Small intestine (tissue), 7 donors: ENCODE data around the gene SPATA1. TPM values are rescaled to one million over a fixed set of nuclear protein-coding genes. Genes with fewer than 3 reads are reported as not detected.
"Not testable (repeated sequence)": the region's sequence is repeated elsewhere in the genome, so short reads cannot be mapped to it uniquely, and the experiment has no call there.

ENCODE experiments used
- DNase-seq, 2 donors: peaks; one replicate each; pipeline versions ENCODE4 v3.0.0 to v3.0.0-alpha.2; 2013
- FAIRE-seq: peaks from 2 replicates; lab custom pipeline; 2012; peaks lifted over from hg19 to GRCh38; lab: Jason Lieb, UNC
- H3K27ac ChIP-seq, 3 donors: one replicate each; pipeline ENCODE4 v1.5.1; 2013; ENCODE audit warnings: low read length in 2 of 3, mild to moderate bottlenecking in 2 of 3, control low read depth in 1 of 3, inconsistent platforms in 1 of 3, low read depth in 1 of 3, moderate library complexity in 1 of 3
- H3K27me3 ChIP-seq, 3 donors: one replicate each; pipeline ENCODE4 v1.6.1; 2013; ENCODE audit warnings: low read length in 3 of 3, inconsistent platforms in 1 of 3; ENCODE audit not compliant: control insufficient read depth in 3 of 3, insufficient read depth in 3 of 3
- H3K36me3 ChIP-seq, 3 donors: one replicate each; pipeline ENCODE4 v1.6.1; 2013; ENCODE audit warnings: low read length in 3 of 3, inconsistent platforms in 1 of 3, low read depth in 1 of 3, mild to moderate bottlenecking in 1 of 3, moderate library complexity in 1 of 3; ENCODE audit not compliant: control insufficient read depth in 3 of 3, insufficient read depth in 2 of 3
- H3K4me1 ChIP-seq, 3 donors: one replicate each; pipeline ENCODE4 v1.6.1; 2013; ENCODE audit warnings: low read length in 2 of 3, inconsistent platforms in 1 of 3, low read depth in 1 of 3, mild to moderate bottlenecking in 1 of 3, moderate library complexity in 1 of 3; ENCODE audit not compliant: control insufficient read depth in 3 of 3, insufficient read depth in 2 of 3
- H3K4me3 ChIP-seq, 3 donors: one replicate each; pipeline ENCODE4 v1.5.1; 2013; ENCODE audit warnings: low read length in 3 of 3, control low read depth in 1 of 3, inconsistent platforms in 1 of 3, low read depth in 1 of 3, mild to moderate bottlenecking in 1 of 3, moderate library complexity in 1 of 3
- H3K9me3 ChIP-seq, 2 donors: one replicate each; pipeline ENCODE4 v1.6.1; 2013; ENCODE audit warnings: low read depth in 1 of 2, low read length in 1 of 2; ENCODE audit not compliant: control insufficient read depth in 2 of 2, insufficient read depth in 1 of 2
- WGBS, 3 donors: extraction: QIAGEN DNeasy Blood & Tissue Kit; methylation state at CpG; one replicate each; pipeline ENCODE4 v1.1.7; 2013; 5-methylcytosine and 5-hydroxymethylcytosine counted together
- polyA plus RNA-seq, 4 donors: library from polyadenylated mRNA; stranded (reverse) in 3 of 4; unstranded in 1 of 4; fragments of 200-250 nt in 3 of 4; fragments of 120-200 nt in 1 of 4; gene quantifications; one replicate each; pipeline versions ENCODE4 v1.2.1 to v1.2.3, GENCODE V29; 2013
- donor health status: healthy with polysubstance abuse.
- donor health status: control.
- donor health status: control.
- donor health status: Bipolar disorder and iron deficiency.
- donor health status: healthy.

SPATA1 gene
- polyA plus RNA-seq, 4 donors: 0.79 to 2.7 TPM; not detected in 2

DNA sequence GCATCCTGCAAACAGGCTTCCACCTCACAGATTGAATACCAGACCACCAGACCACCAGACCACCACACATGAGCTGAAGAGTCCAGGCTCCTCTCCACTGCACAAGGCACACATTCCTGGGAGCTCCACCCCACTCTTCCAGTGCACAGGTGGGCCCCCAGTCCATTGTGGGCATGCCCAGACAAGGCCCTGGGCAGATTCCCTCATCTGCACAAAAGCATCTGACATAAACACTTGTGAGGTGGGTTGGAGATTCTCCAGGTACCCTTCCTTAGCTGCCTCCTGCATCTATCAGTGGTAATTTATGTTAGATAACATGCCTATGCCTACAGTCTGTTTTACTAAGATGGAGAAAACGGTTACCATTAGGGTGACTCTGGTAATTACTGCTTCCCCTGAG lies 79.6 kb downstream of the SPATA1 start:
- Histone ChIP-seq H3K4me3 (no peak overlapping the region), H3K36me3 (no peaks in the 10 kb centered on the region), H3K4me1 (peaks cover 0 to 4% (median 0%) of the 10 kb centered on the region in 3 donors), H3K9me3 (peaks cover 0 to 9% of the 10 kb centered on the region in 2 donors), H3K27ac (no peak overlapping the region), H3K27me3 (no peaks in the 10 kb centered on the region)
- DNase-seq (no peak), FAIRE-seq (no peak)
- 65 to 100% (median 67%) methylated on average over 1 of the region's 1 CpG for WGBS, 3 donors

DNA sequence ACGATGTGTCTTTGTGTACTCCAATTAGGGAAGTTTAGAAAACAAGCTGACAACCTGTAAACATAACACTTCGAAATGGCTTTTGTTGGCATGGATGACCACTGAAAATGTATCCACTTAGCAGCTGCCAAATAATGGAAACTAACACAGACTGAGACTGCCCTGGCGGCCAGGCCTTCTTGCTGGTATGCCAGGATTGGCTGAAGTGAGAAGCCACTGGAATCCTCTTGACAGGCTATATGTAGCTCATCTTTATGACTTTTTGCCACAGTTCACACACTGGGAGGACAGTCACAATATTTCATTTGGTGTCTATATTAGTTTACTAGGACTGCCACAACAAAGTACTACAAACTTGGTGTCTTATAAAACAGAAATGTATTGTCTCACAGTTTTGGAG lies 80.9 kb downstream of the SPATA1 start:
- peaks cover 0 to 4% (median 0%) of the 10 kb centered on the region in 3 donors for H3K4me1 ChIP-seq
- no peak overlapping the region for H3K27ac ChIP-seq
- DNase-seq (no peak), FAIRE-seq (no peak)
- 77 to 89% (median 78%) methylated on average over 3 of the region's 3 CpGs for WGBS, 3 donors
- peaks cover 0 to 9% of the 10 kb centered on the region in 2 donors for H3K9me3 ChIP-seq
- H3K36me3 ChIP-seq: no peaks in the 10 kb centered on the region
- H3K4me3 ChIP-seq: no peak overlapping the region
- H3K27me3 ChIP-seq: no peaks in the 10 kb centered on the region

DNA sequence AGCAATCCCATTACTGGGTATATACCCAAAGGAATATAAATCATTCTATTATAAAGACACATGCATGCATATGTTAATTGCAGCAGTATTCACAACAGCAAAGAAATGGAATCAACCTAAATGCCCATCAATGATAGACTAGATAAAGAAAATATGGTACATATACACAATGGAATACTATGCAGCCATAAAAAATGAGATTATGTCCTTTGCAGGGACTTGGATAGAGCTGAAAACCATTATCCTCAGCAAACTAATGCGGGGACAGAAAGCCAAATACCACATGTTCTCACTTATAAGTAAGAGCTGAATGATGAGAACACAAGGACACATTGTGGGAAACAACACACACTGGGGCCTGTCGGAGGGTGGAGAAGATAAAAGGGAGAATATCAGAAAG lies 88.8 kb downstream of the SPATA1 start:
- not testable (repeated sequence) for H3K4me3 ChIP-seq, H3K9me3 ChIP-seq, H3K4me1 ChIP-seq, DNase-seq, H3K27me3 ChIP-seq, FAIRE-seq, H3K27ac ChIP-seq, H3K36me3 ChIP-seq
- 88 to 92% (median 88%) methylated on average over 2 of the region's 2 CpGs for WGBS, 3 donors

DNA sequence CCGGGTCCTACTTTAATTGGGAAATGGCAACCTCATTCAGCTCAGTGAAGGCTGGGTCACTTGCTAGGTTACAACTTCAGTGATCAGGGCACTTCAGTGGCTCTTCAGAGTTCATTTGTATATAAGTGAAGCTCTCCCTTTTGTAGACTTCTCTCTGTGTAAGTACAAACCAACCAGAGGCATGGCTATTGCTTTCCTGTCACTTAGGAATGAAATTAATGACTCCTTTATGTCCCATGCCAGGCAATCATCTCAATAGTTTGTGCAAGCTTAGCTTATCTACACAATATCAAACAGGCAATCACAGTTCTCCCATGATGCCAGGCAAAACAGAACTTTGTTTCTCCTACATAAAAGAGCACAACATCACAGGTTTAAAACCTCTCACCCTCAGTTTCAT lies 90.8 kb downstream of the SPATA1 start:
- Histone ChIP-seq H3K4me3 (no peak overlapping the region), H3K9me3 (peaks cover 0 to 2% of the 10 kb centered on the region in 2 donors), H3K4me1 (no peaks in the 10 kb centered on the region), H3K27me3 (no peaks in the 10 kb centered on the region), H3K27ac (no peak overlapping the region), H3K36me3 (no peaks in the 10 kb centered on the region)
- WGBS, 3 donors: 82 to 97% (median 90%) methylated on average over 1 of the region's 1 CpG
- FAIRE-seq (no peak), DNase-seq (no peak)

DNA sequence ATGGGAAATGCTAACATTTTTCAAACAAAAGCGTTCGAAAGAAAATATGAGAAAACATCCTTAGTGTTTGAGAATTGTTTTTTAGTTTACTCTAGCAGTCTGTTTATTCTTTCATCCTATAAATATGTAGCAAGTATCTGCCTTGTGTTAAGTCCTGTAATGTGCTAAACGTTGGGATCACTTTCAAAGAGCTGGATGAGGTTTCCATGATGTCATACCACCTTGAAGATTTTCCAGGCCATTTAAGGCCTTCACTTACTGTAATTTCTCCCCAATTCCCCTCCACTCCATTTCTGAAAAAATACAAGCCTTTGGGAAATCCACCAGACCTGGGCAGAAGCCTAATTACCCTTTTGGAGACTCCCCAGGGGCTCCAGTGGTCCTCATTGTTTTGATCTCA lies 92.2 kb downstream of the SPATA1 start:
- no peaks in the 10 kb centered on the region for H3K4me1 ChIP-seq
- H3K4me3 ChIP-seq: no peak overlapping the region
- peaks cover 0 to 10% of the 10 kb centered on the region in 2 donors for H3K9me3 ChIP-seq
- no peaks in the 10 kb centered on the region for H3K27me3 ChIP-seq
- DNase-seq (no peak), FAIRE-seq (no peak)
- H3K27ac ChIP-seq: no peak overlapping the region
- 74 to 80% (median 80%) methylated on average over 3 of the region's 3 CpGs for WGBS, 3 donors
- no peaks in the 10 kb centered on the region for H3K36me3 ChIP-seq

DNA sequence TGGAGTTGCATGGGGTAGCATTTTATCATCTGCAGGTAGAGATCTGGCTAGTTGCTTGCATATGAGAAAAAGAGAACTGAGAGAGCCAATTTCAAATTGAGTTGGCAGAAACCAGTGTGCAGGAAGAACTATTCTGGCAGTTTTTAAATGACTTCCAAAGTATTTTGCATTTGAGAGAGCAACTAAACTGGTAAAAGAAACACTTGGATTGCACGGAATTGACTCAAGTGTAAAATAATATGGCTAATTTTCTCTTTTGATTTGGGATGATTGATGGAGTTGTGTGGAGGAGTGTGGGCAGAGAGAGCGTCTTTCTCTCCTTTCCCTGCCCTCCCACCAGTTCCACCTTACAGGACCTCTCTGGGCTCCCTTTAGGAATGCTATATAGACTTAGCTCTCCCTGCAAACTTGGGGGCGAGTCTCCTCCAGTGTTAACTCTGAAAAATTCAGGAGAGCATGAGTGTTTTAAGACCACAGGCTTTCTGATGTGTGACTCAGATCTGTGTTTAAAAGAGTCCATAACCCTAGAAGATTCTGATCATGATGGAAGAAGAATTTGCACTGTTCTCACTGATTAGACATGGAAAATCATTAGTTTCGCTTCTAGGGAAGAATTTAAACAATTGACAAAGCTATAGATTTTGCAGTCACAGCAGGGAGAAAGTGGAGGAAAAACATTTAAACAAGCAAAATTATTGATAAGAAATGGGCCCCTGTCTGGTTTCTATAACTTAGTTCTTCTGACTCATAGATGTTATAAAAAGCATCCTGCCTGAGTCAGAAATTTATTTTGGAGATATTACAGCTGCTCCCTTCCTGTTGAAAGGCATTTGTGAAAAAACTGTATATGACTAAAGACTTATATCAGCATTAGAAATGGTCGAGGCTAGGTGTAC lies 92.9 kb downstream of the SPATA1 start:
- no peaks in the 10 kb centered on the region for H3K27me3 ChIP-seq
- H3K36me3 ChIP-seq: no peaks in the 10 kb centered on the region
- H3K4me1 ChIP-seq: no peaks in the 10 kb centered on the region
- FAIRE-seq: no peak
- no peak overlapping the region for H3K4me3 ChIP-seq
- peaks cover 0 to 16% of the 10 kb centered on the region in 2 donors for H3K9me3 ChIP-seq
- 55 to 71% (median 63%) methylated on average over 5 of the region's 5 CpGs for WGBS, 3 donors
- no peak for DNase-seq
- H3K27ac ChIP-seq: no peak overlapping the region

DNA sequence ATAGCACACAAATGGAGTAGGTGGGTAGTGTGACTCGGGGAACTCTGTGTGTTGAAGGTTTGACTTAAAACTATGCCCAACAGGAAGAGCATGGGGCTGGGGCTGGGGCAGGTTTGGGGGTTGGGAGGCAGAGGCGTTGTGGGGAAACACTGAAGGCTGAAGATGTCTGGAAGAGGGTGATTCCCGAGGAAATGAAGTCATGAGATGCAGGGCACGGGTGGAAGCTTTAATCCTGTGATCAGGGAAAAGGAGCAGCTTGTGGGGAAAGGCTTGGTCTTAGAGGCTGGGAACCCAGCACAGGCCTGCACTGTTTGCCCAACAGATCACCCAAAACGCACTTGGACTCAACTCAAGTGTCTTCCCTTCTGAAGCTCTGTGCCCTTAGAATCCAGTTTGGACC lies 94.6 kb downstream of the SPATA1 start:
- DNase-seq (no peak), FAIRE-seq (no peak)
- no peaks in the 10 kb centered on the region for H3K4me1 ChIP-seq
- H3K4me3 ChIP-seq: no peak overlapping the region
- no peak overlapping the region for H3K27ac ChIP-seq
- H3K9me3 ChIP-seq: peaks cover 0 to 33% of the 10 kb centered on the region in 2 donors
- H3K36me3 ChIP-seq: no peaks in the 10 kb centered on the region
- H3K27me3 ChIP-seq: no peaks in the 10 kb centered on the region
- WGBS, 3 donors: 81 to 88% (median 87%) methylated on average over 5 of the region's 5 CpGs

DNA sequence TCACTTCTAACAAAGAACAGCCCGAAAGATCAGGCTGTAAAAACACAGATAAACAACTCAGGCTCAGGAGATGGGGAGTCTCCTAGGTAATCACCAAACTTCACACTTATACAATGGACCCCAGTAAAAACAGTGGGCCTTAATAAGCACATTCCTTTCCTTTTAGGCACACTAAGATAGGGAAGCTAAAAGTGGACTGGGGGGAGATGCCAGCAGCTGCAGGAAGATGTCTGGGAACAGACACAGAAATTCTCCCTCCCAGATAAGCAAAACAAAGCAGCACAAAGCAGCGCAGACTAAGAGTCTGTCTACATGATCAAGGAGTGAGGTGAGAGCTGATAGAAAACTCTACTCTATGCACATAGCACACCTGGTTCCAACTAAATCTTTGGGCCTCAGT lies 97.0 kb downstream of the SPATA1 start:
- Histone ChIP-seq H3K4me3 (no peak overlapping the region), H3K9me3 (peaks cover 0 to 44% of the 10 kb centered on the region in 2 donors), H3K27ac (no peak overlapping the region), H3K27me3 (no peaks in the 10 kb centered on the region), H3K4me1 (no peaks in the 10 kb centered on the region), H3K36me3 (no peaks in the 10 kb centered on the region)
- FAIRE-seq (no peak), DNase-seq (no peak)
- 59 to 67% (median 65%) methylated on average over 2 of the region's 2 CpGs for WGBS, 3 donors
